GM23338 (cell line): ENCODE data around the gene GNPTG.

Experiments used
- CREB1 ChIP-seq: fragments of 250-450 bp; sonication (Bioruptor Pico); IDR thresholded peaks from 2 replicates; pipeline ENCODE4 v1.5.0; 2020; ENCODE audit warnings: low read depth, mild to moderate bottlenecking, moderate library complexity
- POLR2AphosphoS5 ChIP-seq: IDR thresholded peaks from 2 replicates; pipeline ENCODE4 v1.6.1; 2016; ENCODE audit warnings: antibody characterized with exemption, low read depth
- TF ChIP-seq, protein P1 (sequence below), 2 experiments: fragments of 200-600 bp in 1 of 2; sonication (generic) in 1 of 2; conservative IDR thresholded peaks; 2 replicates each; pipeline versions ENCODE4 v1.5.1 to v1.6.1; 2016 to 2017; ENCODE audit warnings: antibody characterized with exemption in 2 of 2, low read depth in 2 of 2, mild to moderate bottlenecking in 2 of 2, moderate library complexity in 1 of 2
- TF ChIP-seq, protein P2 (sequence below): IDR thresholded peaks from one replicate; pipeline ENCODE4 v1.6.1; 2018; ENCODE audit warnings: antibody characterized with exemption; ENCODE audit not compliant: unreplicated experiment

DNA sequence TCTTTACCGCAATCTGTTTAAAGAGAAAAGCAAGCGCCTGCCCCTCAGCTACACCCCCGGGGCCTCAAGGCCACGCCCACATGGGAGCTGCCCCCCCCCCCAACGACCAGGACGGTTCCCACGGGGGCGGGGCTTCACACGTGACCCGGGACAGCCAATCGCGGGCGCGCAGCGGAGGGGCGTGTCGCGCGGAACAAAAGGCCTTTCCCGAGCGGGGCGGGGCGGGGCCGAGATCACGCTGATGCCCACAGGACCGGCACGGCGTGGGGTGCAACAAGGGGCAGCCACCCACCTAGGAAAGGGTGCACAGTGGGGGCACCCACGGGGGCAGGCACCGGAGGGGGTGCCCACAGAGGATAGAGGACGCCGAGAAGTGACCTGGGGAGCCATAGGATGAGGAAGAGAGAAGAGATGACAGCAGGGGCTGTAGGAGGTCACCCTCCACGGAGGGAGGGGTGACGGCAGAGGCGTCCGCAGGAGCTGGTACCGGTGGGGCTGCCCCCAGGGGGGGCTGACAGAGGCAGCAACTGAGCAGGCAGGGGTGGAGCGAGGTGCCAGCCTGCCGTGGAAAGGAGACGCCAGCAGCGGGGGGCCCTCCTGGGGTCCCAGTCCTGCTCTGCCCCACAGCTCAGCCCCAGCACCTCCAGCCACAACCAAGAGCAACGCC is 56.6 kb downstream of the GNPTG start:
- TF ChIP-seq, protein P1, sequence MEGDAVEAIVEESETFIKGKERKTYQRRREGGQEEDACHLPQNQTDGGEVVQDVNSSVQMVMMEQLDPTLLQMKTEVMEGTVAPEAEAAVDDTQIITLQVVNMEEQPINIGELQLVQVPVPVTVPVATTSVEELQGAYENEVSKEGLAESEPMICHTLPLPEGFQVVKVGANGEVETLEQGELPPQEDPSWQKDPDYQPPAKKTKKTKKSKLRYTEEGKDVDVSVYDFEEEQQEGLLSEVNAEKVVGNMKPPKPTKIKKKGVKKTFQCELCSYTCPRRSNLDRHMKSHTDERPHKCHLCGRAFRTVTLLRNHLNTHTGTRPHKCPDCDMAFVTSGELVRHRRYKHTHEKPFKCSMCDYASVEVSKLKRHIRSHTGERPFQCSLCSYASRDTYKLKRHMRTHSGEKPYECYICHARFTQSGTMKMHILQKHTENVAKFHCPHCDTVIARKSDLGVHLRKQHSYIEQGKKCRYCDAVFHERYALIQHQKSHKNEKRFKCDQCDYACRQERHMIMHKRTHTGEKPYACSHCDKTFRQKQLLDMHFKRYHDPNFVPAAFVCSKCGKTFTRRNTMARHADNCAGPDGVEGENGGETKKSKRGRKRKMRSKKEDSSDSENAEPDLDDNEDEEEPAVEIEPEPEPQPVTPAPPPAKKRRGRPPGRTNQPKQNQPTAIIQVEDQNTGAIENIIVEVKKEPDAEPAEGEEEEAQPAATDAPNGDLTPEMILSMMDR (conservative IDR thresholded peaks at IDR 0.05; ENCODE audit: low read depth in 2 of 2): no peak
- TF ChIP-seq, protein P2, sequence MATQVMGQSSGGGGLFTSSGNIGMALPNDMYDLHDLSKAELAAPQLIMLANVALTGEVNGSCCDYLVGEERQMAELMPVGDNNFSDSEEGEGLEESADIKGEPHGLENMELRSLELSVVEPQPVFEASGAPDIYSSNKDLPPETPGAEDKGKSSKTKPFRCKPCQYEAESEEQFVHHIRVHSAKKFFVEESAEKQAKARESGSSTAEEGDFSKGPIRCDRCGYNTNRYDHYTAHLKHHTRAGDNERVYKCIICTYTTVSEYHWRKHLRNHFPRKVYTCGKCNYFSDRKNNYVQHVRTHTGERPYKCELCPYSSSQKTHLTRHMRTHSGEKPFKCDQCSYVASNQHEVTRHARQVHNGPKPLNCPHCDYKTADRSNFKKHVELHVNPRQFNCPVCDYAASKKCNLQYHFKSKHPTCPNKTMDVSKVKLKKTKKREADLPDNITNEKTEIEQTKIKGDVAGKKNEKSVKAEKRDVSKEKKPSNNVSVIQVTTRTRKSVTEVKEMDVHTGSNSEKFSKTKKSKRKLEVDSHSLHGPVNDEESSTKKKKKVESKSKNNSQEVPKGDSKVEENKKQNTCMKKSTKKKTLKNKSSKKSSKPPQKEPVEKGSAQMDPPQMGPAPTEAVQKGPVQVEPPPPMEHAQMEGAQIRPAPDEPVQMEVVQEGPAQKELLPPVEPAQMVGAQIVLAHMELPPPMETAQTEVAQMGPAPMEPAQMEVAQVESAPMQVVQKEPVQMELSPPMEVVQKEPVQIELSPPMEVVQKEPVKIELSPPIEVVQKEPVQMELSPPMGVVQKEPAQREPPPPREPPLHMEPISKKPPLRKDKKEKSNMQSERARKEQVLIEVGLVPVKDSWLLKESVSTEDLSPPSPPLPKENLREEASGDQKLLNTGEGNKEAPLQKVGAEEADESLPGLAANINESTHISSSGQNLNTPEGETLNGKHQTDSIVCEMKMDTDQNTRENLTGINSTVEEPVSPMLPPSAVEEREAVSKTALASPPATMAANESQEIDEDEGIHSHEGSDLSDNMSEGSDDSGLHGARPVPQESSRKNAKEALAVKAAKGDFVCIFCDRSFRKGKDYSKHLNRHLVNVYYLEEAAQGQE: no peak
- TF ChIP-seq CREB1 (peak; percentile 21; the same call in 1 of the 2 replicates), POLR2AphosphoS5 (0 out of 2 replicates have a peak, but pooled peaks have one; percentile 24)
